DMS79 (cell line): ENCODE measurements around the gene NKAIN2.

ENCODE experiments used
- DNase-seq: peaks from one replicate; lab custom pipeline; 2025; lab: John Stamatoyannopoulos, UW

The NKAIN2 gene

GRCh38 chr6:123803504-123804013, at the start of gene NKAIN2:
TSS of gene NKAIN2 (plus strand) at chr6:123803865.
- no peak for DNase-seq

DNA sequence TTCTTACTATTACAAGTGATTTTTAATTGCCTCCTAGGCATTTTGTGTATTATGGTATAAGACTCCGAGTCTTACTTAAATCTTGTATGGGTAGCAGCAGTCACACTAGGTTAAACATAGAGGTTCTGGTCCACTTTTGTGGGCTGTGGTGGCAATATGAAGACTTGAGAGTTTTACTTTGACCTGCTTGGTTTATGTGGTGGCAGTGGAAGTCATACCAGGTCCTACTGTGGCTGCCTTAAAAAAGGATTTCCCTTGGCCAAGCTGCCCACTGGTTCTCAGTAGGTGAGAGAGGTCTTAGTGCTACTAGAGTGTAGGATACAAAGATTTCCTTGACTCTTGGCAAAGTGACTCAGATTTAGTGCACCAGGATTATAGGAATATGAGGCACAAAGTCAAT, 44.2 kb upstream of the NKAIN2 start:
- DNase-seq = no peak

DNA sequence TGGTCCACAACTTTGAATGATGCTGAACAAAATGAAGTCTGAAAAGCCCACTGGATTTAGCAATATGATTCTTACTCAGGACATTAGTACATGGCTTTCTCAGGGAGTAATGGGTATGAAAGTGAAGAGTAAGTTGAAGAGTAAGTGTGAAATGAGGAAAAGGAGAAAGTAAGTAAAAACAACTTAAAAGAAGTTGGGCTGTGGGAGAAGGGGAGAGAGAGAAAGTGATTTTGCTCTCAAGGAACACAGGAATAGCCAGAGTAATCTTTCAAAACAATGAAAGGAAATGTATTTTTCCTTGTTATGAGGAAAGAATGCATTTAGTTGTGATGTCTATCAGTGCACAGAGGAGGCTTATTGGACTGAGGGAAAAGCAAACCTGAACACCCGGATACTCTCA, 39.8 kb upstream of the NKAIN2 start:
- no peak for DNase-seq

GRCh38 chr6:123764722-123765121, 38.9 kb upstream of the NKAIN2 start:
- no peak for DNase-seq

GRCh38 chr6:123768921-123769320, 34.7 kb upstream of the NKAIN2 start:
- DNase-seq = no peak

DNA sequence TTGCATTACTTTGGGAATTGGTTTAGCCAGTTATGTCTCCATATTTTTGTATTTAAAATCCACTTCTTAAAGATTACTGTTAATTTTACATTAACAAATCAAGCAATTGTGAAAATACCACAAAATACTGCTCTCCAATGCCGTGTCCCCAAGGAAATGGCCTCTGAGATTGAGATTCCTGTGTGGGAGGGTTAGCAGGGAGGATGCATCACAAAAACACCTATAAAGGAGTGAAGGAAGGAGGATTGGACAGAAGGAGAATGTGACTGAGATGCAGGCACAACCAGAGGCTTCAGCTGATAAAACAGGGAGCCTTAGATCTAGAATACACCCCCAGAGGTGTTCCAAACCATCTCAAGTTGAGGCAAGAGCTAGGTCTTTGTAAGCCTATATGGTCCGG, 34.2 kb upstream of the NKAIN2 start:
- no peak for DNase-seq

GRCh38 chr6:123770247-123770949, 33.3 kb upstream of the NKAIN2 start:
- no peak for DNase-seq

DNA sequence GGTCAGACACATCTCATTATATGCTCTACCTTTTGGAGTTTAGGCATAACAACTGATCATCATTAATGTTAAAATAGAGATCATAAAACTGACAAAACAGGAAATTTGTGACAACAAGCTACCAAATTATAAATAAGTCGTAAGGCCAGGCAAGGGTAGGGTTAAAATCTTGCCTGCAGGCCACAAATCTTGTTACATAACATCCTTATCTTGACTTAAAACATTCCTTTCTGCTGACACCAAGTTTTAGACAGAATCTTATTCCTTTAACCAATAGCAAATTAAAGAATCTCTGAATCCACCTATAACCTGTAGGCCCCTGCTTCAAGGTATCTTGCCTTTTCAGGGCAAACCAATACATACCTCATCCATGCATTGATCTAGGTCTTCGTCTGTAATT, 32.5 kb upstream of the NKAIN2 start:
- DNase-seq = no peak

DNA sequence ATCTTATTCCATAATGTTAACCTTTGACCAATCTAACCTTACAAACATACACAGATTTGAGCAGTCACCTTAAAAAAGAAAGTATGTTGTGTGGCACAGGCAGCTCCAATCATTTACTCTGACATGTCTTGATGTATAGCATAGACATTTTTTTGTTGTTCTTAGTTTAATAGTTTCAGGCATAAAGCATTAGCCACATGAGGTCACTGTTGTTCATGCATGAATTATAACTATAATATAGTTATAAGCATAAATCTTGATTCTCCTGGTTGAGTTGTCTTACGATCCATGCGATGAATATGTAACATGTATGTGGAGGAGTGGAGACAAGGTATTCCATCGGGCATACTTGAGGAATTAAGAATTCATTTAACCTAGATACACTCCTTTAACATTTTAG, 26.1 kb upstream of the NKAIN2 start:
- no peak for DNase-seq

DNA sequence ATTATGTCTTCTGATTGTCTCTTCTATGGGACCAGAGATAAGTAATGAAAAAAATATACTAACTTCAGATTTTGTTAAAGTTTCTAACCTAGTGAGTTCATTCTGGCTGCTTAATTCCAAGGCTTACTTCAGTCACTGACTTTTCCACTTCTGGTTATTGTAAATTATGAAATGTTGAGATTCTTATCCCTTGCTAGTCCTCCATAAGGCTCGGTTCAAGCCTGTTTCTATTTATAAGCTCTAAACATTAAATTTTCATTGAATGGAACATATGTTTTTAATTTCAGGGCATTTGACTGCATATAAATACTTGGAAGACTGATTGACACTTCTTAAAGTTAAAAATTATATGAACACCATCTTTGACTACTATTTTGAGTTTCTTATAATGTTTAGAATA, 23.6 kb upstream of the NKAIN2 start:
- DNase-seq = no peak

DNA sequence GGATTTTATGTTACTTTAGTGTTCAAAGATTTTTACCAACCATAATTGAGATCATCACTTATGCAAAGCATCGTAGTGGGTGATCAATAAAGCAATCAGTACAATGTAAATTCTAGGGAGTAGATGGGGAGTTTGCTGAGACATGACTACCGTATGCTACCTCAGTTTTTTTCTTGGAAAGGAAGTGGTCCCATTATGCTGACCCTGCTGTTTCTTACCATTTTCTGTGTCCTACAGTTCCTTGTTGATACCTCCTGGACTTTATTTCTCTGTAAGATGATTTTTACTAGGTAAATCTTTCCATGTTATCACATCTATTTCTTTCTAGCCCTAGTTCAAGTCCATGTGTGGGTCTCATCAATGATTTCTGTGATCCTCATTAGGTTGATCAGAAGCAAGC, 19.3 kb upstream of the NKAIN2 start:
- DNase-seq = no peak

GRCh38 chr6:123785039-123785438, 18.6 kb upstream of the NKAIN2 start:
- no peak for DNase-seq

DNA sequence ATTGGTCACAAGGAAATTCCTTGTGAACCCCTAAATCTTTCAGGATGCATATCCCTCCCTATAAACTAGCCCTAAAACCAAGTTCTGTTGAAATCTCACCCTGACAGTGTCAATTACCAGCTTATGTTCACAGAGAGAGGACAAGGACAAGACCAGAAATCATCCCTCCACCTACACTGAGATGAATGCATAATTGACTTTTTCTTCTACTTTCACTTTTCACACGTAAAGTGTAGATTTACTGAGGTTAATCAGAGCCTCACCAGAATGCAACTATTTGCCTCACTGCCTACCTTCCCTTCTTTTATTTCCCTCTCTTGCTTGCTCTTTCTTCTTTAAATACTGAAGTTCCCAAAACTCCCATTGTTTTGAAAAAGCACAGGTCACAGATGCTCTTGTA, 15.3 kb upstream of the NKAIN2 start:
- no peak for DNase-seq

GRCh38 chr6:123794190-123794589, 9.5 kb upstream of the NKAIN2 start:
- DNase-seq = no peak

- no peak for DNase-seq
Measured at GRCh38 chr6:123794799-123795198, 8.9 kb upstream of the NKAIN2 start.

DNA sequence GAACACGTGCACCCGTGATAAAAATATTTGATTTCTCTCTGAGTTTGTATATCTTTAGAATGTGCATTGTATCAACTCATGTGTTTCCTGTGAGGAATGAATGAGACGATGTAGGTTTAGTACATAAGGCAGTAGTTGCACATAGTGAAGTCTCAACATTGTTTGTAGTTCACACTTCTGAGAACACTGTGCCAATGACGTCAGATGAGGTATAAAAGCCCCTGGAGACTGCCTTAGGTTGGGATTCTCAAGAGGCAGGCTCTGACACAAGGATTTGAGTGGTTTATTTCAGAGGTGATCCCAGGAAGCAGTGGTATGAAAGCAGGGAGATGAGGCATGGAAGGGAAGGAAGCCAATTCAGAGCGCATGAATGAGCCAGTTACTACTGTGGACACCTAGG, 2.6 kb upstream of the NKAIN2 start:
- no peak for DNase-seq

GRCh38 chr6:123802351-123802696, 1.3 kb upstream of the NKAIN2 start:
- DNase-seq = peak; percentile 73

GRCh38 chr6:123802697-123803503, 765 bp upstream of the NKAIN2 start:
- DNase-seq = peak; percentile 79

DNA sequence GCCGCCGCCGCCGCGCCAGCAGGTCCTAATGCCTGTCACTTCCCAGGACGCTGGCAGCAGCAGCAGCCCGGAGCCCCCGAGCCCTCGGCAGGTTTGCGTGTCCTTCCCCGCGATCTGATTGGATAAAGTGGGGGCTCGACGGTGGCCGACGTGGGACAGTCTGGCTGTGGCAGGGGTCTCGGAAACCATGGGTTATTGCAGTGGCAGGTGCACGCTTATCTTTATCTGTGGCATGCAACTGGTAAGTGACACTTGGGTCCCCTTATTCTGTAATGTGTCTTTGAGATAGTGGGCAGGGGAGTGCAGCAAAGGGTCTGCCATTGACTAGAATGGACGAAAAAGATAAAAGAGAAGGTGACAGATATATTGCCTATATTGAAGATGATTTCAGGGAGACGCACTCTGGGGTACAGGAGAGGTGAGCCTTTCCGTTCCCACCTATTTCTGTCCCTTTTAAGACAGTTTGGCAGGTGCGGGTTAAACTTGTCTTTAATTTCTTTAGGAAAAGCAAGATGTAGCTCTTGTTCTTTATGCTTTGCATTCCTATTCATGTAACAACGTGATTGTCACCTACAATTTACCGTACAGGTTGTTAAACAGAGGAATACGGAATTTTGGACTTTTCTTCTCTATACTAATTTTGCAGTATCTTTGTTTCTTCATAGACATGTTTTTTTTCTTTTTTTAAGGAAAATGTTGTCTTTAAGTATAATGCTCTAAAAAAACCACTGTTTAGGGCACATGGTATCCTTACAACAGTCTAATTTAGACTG, 535 bp downstream of the NKAIN2 start:
- DNase-seq = peak; percentile 69

GRCh38 chr6:123804787-123805540, 1.3 kb downstream of the NKAIN2 start:
- DNase-seq = peak; percentile 42

GRCh38 chr6:123805921-123806320, 2.3 kb downstream of the NKAIN2 start:
- DNase-seq = no peak

DNA sequence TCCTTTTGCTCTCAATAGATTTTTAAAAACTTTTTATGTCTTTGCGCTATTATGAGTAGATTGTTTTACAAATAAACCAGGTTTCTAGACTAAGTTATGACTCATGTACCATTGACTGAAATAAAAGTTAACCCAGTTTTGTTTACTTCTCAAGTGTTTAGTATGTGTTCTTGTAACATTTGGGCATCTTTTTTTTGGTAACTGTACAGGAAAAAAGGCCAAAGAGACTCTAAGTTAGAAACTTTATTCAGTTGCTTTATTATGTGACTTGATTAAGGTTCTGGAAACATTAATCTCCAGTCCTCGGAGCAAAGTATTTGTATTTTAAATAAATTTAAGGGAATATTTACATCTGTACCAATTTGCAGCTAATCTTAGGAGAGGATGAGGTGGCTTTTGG, 2.9 kb downstream of the NKAIN2 start:
- no peak for DNase-seq
